ENCODE measurements around the gene SLC25A29.

SLC25A29 gene

GRCh38 chr14:100333311-100333710, 27.1 kb upstream of the SLC25A29 start:
- Histone ChIP-seq H3K36me3 (peaks cover 9% of the 10 kb centered on the region), H3K27me3 (ENCODE audit: insufficient read depth, low read depth, severe bottlenecking) (no peaks in the 10 kb centered on the region), H3K27ac (no peak overlapping the region), H3K9me3 (ENCODE audit: severe bottlenecking) (no peaks in the 10 kb centered on the region), H3K4me3 (ENCODE audit: low read depth, low read length) (no peak overlapping the region)
- DNase-seq: no peak
- TF ChIP-seq CTCF (IDR thresholded peaks at IDR 0.05; ENCODE audit: low read depth, low read length): no peak

- peaks cover 9% of the 10 kb centered on the region for H3K36me3 ChIP-seq
- no peaks in the 10 kb centered on the region for H3K27me3 ChIP-seq (ENCODE audit: insufficient read depth, low read depth, severe bottlenecking)
- no peak overlapping the region for H3K4me3 ChIP-seq (ENCODE audit: low read depth, low read length)
- H3K27ac ChIP-seq: no peak overlapping the region
- no peaks in the 10 kb centered on the region for H3K9me3 ChIP-seq (ENCODE audit: severe bottlenecking)
- DNase-seq: no peak
- TF ChIP-seq CTCF (IDR thresholded peaks at IDR 0.05; ENCODE audit: low read depth, low read length): no peak
Observed at GRCh38 chr14:100332797-100333196, 26.6 kb upstream of the SLC25A29 start.

GRCh38 chr14:100332071-100332639, 25.9 kb upstream of the SLC25A29 start:
- Histone ChIP-seq H3K27me3 (ENCODE audit: insufficient read depth, low read depth, severe bottlenecking) (no peaks in the 10 kb centered on the region), H3K4me3 (ENCODE audit: low read depth, low read length) (no peak overlapping the region), H3K9me3 (ENCODE audit: severe bottlenecking) (no peaks in the 10 kb centered on the region), H3K36me3 (peaks cover 8% of the 10 kb centered on the region), H3K27ac (no peak overlapping the region)
- no peak for DNase-seq
- TF ChIP-seq CTCF (IDR thresholded peaks at IDR 0.05; ENCODE audit: low read depth, low read length): no peak

- Histone ChIP-seq H3K9me3 (ENCODE audit: severe bottlenecking) (no peaks in the 10 kb centered on the region), H3K4me3 (ENCODE audit: low read depth, low read length) (no peak overlapping the region), H3K27ac (no peak overlapping the region), H3K27me3 (ENCODE audit: insufficient read depth, low read depth, severe bottlenecking) (no peaks in the 10 kb centered on the region), H3K36me3 (no peaks in the 10 kb centered on the region)
- TF ChIP-seq CTCF (IDR thresholded peaks at IDR 0.05; ENCODE audit: low read depth, low read length): no peak
- no peak for DNase-seq
Observed at GRCh38 chr14:100330388-100330931, 24.2 kb upstream of the SLC25A29 start.

- DNase-seq: no peak
- Histone ChIP-seq H3K27ac (no peak overlapping the region), H3K36me3 (no peaks in the 10 kb centered on the region), H3K4me3 (ENCODE audit: low read depth, low read length) (no peak overlapping the region), H3K27me3 (ENCODE audit: insufficient read depth, low read depth, severe bottlenecking) (no peaks in the 10 kb centered on the region), H3K9me3 (ENCODE audit: severe bottlenecking) (no peaks in the 10 kb centered on the region)
- TF ChIP-seq CTCF (IDR thresholded peaks at IDR 0.05; ENCODE audit: low read depth, low read length): no peak
Observed at GRCh38 chr14:100330007-100330344, 23.7 kb upstream of the SLC25A29 start.
